Ovary (tissue), 9 donors: Measurements from ENCODE around the gene PRICKLE2. TPM values are rescaled to one million over a fixed set of nuclear protein-coding genes. Genes with fewer than 3 reads are reported as not detected.

Experiments
- DNase-seq, 5 donors: peaks; one replicate each; pipeline ENCODE4 v3.0.0-alpha.2; 2019 to 2020
- H3K27ac ChIP-seq, 2 donors: fragments of 200-600 bp; one replicate each; pipeline versions ENCODE4 v1.5.1 to v1.8.0; 2019 to 2022
- H3K27me3 ChIP-seq: fragments of 200-600 bp; one replicate; pipeline ENCODE4 v1.8.0; 2022
- H3K36me3 ChIP-seq: fragments of 200-600 bp; sonication (generic); one replicate; pipeline ENCODE4 v1.5.1; 2019
- H3K4me1 ChIP-seq: one replicate; pipeline ENCODE4 v1.8.1; 2013; ENCODE audit warnings: mild to moderate bottlenecking, moderate library complexity; ENCODE audit not compliant: insufficient read depth
- H3K4me3 ChIP-seq: fragments of 200-600 bp; sonication (generic); one replicate; pipeline ENCODE4 v1.5.1; 2017
- H3K9me3 ChIP-seq, 2 donors: fragments of 200-600 bp in 1 of 2; sonication (generic) in 1 of 2; one replicate each; pipeline versions ENCODE4 v1.5.1 to v1.8.1; 2013 to 2019; ENCODE audit warnings: mild to moderate bottlenecking in 1 of 2, moderate library complexity in 1 of 2
- CTCF ChIP-seq, 3 donors: fragments of 450-650 bp in 2 of 3; fragments of 200-600 bp in 1 of 3; IDR thresholded peaks; one replicate each; pipeline versions ENCODE4 v1.5.1 to v1.8.0; 2016 to 2022; ENCODE audit warnings: antibody characterized with exemption in 3 of 3, mild to moderate bottlenecking in 1 of 3
- EP300 ChIP-seq: sonication (generic); formaldehyde crosslinking; IDR thresholded peaks from one replicate; pipeline ENCODE4 v1.6.1; 2017; ENCODE audit warnings: antibody characterized with exemption
- POLR2A ChIP-seq: fragments of 450-650 bp; IDR thresholded peaks from one replicate; pipeline ENCODE4 v1.6.1; 2017; ENCODE audit warnings: antibody characterized with exemption, mild to moderate bottlenecking, moderate library complexity
- WGBS, 3 donors: extraction: QIAGEN DNeasy Blood & Tissue Kit in 1 of 3; methylation state at CpG; one replicate each; pipeline versions ENCODE4 v1.1.5 to v1.1.7; 2013 to 2017; 5-methylcytosine and 5-hydroxymethylcytosine counted together
- intact Hi-C, 4 donors: fragments of 100-400 bp; cut with DNase I; formaldehyde crosslinking; loops; one replicate each; pipeline versions ENCODE4 v1.11.0 to v1.15.1; 2022 to 2023
- polyA plus RNA-seq, 2 donors: library from polyadenylated mRNA; stranded (reverse); fragments of 200-250 nt in 1 of 2; fragments of 350-450 nt in 1 of 2; fragmentation: Illumina TruSeq in 1 of 2; extraction: RNeasy Lipid Tissue Mini Kit (QIAGEN cat#74804) in 1 of 2; gene quantifications; one replicate each; pipeline ENCODE4 v1.2.3, GENCODE V29; 2013 to 2014
- total RNA-seq, 7 donors: library from RNA; depleted of rRNA in 2 of 7; stranded (reverse); fragments of >200 nt in 2 of 7; fragmentation: NEBNext Ultra II Directional in 3 of 7; extraction: Animal tissue kit (Norgen Biotek cat#: 25700) in 3 of 7; gene quantifications; one replicate each; pipeline versions ENCODE4 v1.1.0 to v1.2.4, GENCODE V29; 2016 to 2023
- donor health status: DM: no; HTN: no; CAD: no; lungs with moderate emphysema.
- donor health status: DM: no; HTN: no; CAD: no.
- donor health status: Bipolar disorder and iron deficiency.
- donor health status: DM: yes; HTN: yes; CAD: no.
- donor health status: DM: no; HTN: no; CAD: no.
- donor health status: DM: yes; HTN: yes; CAD: no.

PRICKLE2 gene
- total and polyA plus RNA-seq, 9 donors, result 6.3 to 34.8 (median 25.4) TPM

DNA sequence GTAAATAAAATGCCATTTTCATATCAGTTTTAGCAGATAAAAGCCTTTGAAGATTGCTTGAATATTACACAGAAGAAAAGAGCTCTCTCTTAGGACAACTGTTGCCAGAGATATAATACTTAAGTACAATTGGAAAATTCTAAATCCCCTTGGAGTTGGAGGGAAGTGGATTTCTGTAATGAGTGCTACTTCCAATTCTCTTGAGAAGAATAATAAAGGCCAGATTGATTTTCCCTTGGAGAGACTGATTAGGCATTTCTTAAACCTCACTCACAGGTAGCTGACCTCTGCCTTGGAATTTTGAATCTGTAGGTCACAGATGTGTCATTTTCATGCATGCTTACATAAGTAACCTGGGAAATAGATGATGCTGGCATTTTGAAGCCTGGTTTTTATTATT is 172.1 kb downstream of the PRICKLE2 start:
- no peak for DNase-seq
- no peak overlapping the region for H3K4me3 ChIP-seq
- no peaks in the 10 kb centered on the region for H3K27me3 ChIP-seq
- no peak overlapping the region for H3K27ac ChIP-seq
- no peaks in the 10 kb centered on the region for H3K36me3 ChIP-seq
- TF ChIP-seq POLR2A (no peak), CTCF (IDR thresholded peaks at IDR 0.05) (no peak), EP300 (no peak)
- peaks cover 2% of the 10 kb centered on the region for H3K4me1 ChIP-seq
- no peaks in the 10 kb centered on the region for H3K9me3 ChIP-seq
- intact Hi-C loops, result no loop called here

DNA sequence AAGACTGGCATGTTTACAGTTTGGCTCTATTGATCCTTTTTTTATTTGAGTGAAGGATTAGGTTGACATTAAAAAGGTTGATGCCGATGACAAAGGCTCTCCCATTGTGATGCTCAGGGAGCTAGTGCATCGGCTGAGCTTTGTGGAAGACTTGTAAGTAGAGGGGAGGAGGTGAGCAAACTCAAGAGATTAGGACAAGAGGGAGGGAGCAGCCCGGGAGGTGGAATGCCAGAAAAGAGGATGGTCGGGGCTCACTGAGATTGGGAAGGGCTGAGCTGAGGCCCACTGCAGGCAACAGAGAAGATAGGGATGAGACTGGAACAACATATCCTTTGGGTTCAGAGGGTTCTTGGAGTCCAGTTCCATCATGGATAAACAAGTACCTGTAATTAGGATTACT is 175.4 kb downstream of the PRICKLE2 start:
- Histone ChIP-seq H3K36me3 (no peaks in the 10 kb centered on the region), H3K9me3 (no peaks in the 10 kb centered on the region), H3K4me3 (no peak overlapping the region), H3K27ac (no peak overlapping the region), H3K27me3 (no peaks in the 10 kb centered on the region), H3K4me1 (peaks cover 2% of the 10 kb centered on the region)
- TF ChIP-seq POLR2A, result no peak
- TF ChIP-seq CTCF (IDR thresholded peaks at IDR 0.05), result no peak
- TF ChIP-seq EP300, result no peak
- no peak for DNase-seq
- intact Hi-C loops, result no loop called here
- WGBS, 3 donors, result 68 to 79% (median 74%) methylated on average over 4 of the region's 4 CpGs

DNA sequence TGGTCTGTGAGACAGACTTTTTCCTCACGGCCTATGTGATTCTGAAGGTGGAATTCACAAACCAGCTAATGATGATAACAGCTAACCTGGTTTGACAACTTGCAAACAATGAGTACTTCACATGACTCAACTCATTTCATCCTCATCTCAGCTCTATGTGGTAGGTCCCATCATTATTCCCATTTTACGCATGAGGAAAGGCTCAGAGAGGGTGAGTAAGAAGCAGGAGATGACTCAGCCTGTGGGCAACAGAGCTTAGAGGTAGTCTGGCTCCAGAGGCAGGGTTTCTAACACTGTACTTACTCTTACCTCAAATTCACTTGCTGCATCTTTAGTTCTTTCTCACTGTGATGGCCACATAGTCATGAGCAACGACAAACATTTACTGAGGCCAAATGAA is 176.1 kb downstream of the PRICKLE2 start:
- Histone ChIP-seq H3K4me1 (no peaks in the 10 kb centered on the region), H3K27ac (no peak overlapping the region), H3K36me3 (no peaks in the 10 kb centered on the region), H3K9me3 (no peaks in the 10 kb centered on the region), H3K27me3 (no peaks in the 10 kb centered on the region), H3K4me3 (no peak overlapping the region)
- WGBS, 3 donors, result 82 to 91% (median 87%) methylated on average over 3 of the region's 3 CpGs
- TF ChIP-seq POLR2A (no peak), CTCF (IDR thresholded peaks at IDR 0.05) (no peak), EP300 (no peak)
- intact Hi-C loops, result no loop called here
- DNase-seq, result no peak

GRCh38 chr3:64048631-64049061 is 176.6 kb downstream of the PRICKLE2 start:
- no peak for DNase-seq
- H3K4me1 ChIP-seq, result no peaks in the 10 kb centered on the region
- H3K36me3 ChIP-seq, result no peaks in the 10 kb centered on the region
- no peak overlapping the region for H3K4me3 ChIP-seq
- H3K27ac ChIP-seq, result no peak overlapping the region
- WGBS, 3 donors, result 64 to 72% (median 65%) methylated on average over 3 of the region's 3 CpGs
- no peaks in the 10 kb centered on the region for H3K27me3 ChIP-seq
- intact Hi-C loops, result no loop called here
- TF ChIP-seq EP300 (no peak), CTCF (IDR thresholded peaks at IDR 0.05) (no peak), POLR2A (no peak)
- no peaks in the 10 kb centered on the region for H3K9me3 ChIP-seq

DNA sequence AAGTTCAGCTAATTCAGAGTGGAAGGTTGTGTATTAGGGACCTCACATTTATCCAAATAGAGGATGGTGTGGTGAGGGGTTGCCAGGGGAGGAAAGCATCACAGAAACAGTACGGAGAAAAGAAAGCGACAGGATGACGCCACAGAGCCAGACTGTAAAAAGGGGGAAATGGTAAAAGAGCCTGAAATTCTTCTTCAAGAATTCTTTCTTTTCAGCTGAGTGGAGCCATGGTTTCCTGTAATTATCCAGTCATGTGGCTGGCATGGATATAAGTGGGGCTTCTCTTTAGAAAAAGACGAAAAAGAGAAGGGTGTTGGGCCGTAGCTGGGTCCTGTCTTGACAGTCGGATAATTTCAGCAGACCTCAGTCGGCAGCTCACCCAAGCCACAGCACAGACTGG is 177.5 kb downstream of the PRICKLE2 start:
- DNase-seq, result no peak
- Histone ChIP-seq H3K9me3 (no peaks in the 10 kb centered on the region), H3K4me1 (no peaks in the 10 kb centered on the region), H3K36me3 (no peaks in the 10 kb centered on the region), H3K27ac (no peak overlapping the region), H3K27me3 (no peaks in the 10 kb centered on the region), H3K4me3 (no peak overlapping the region)
- intact Hi-C loops, result no loop called here
- WGBS, 3 donors, result 88 to 94% (median 93%) methylated on average over 7 of the region's 7 CpGs
- TF ChIP-seq POLR2A (no peak), CTCF (IDR thresholded peaks at IDR 0.05) (no peak), EP300 (no peak)
